Measurements from ENCODE around the gene TBX4.

- TF ChIP-seq CTCF (conservative IDR thresholded peaks at IDR 0.05; ENCODE audit: low read depth, low read length) (no peak), EZH2 (IDR thresholded peaks at IDR 0.05; ENCODE audit: low read length, unreplicated experiment) (no peak)
Observed at GRCh38 chr17:61508912-61509311, 56.7 kb downstream of the TBX4 start.

Measured in PC-3 (cell line).